ENCODE results near the gene PCBP3. TPM values are rescaled to one million over a fixed set of nuclear protein-coding genes. Genes with fewer than 3 reads are reported as not detected.

The PCBP3 gene
- total and polyA plus RNA-seq, 2 donors from 2014 or later, result 2.3 to 5.4 TPM

- Histone ChIP-seq H3K4me3 (ENCODE audit: low read length in 3 of 3) (no peak overlapping the region), H3K36me3 (ENCODE audit: control insufficient read depth in 2 of 3, insufficient read depth in 3 of 3, low read length in 3 of 3) (no peaks in the 10 kb centered on the region), H3K27me3 (ENCODE audit: control insufficient read depth, insufficient read depth, low read length) (no peaks in the 10 kb centered on the region), H3K9ac (ENCODE audit: low read length in 3 of 3) (no peak overlapping the region), H3K9me3 (ENCODE audit: control insufficient read depth in 2 of 3, insufficient read depth in 1 of 3, low read length in 3 of 3) (no peaks in the 10 kb centered on the region), H3K27ac (ENCODE audit: low read depth in 2 of 2, low read length in 2 of 2) (no peak overlapping the region), H3K4me1 (ENCODE audit: control insufficient read depth in 2 of 3, insufficient read depth in 2 of 3, low read depth in 1 of 3, low read length in 3 of 3) (no peaks in the 10 kb centered on the region)
- intact Hi-C loops (cut with DNase I), result no loop called here
- no peak for FAIRE-seq
- TF ChIP-seq CTCF (IDR thresholded peaks at IDR 0.05; ENCODE audit: borderline replicate concordance, extremely low read depth, insufficient read depth), result no peak
- no peak for DNase-seq
These were observed 258.9 kb downstream of the PCBP3 start for GRCh38 chr21:45902292-45902995.

DNA sequence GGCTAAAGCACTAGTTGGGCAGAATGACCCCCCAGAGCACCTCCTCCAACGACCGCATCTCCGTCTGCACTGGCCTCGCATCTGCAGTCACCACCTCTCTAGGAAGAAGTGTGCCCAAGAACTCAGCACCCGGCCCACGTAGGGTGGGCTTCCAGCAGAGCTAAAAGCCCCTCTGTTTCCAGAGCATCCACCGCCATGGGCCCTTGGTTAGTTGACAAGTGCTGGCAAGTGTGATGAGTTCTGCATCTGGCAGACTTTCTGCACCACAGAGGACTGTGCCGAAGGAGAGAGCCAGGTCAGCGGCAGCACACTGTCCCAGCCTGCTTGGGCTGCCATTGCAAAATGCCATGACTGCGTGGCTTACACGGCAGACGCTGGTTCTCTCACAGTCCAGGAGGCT, 261.7 kb downstream of the PCBP3 start:
- no peaks in the 10 kb centered on the region for H3K4me1 ChIP-seq (ENCODE audit: control insufficient read depth in 2 of 3, insufficient read depth in 2 of 3, low read depth in 1 of 3, low read length in 3 of 3)
- H3K27me3 ChIP-seq (ENCODE audit: control insufficient read depth, insufficient read depth, low read length), result no peaks in the 10 kb centered on the region
- DNase-seq (no peak), FAIRE-seq (no peak)
- H3K4me3 ChIP-seq (ENCODE audit: low read length in 3 of 3), result no peak overlapping the region
- intact Hi-C loops (cut with DNase I), result no loop called here
- H3K36me3 ChIP-seq (ENCODE audit: control insufficient read depth in 2 of 3, insufficient read depth in 3 of 3, low read length in 3 of 3), result no peaks in the 10 kb centered on the region
- no peak for TF ChIP-seq CTCF (IDR thresholded peaks at IDR 0.05; ENCODE audit: borderline replicate concordance, extremely low read depth, insufficient read depth)
- H3K27ac ChIP-seq (ENCODE audit: low read depth in 2 of 2, low read length in 2 of 2), result no peak overlapping the region
- no peak overlapping the region for H3K9ac ChIP-seq (ENCODE audit: low read length in 3 of 3)
- H3K9me3 ChIP-seq (ENCODE audit: control insufficient read depth in 2 of 3, insufficient read depth in 1 of 3, low read length in 3 of 3), result no peaks in the 10 kb centered on the region

- Histone ChIP-seq H3K27me3 (ENCODE audit: control insufficient read depth, insufficient read depth, low read length) (no peaks in the 10 kb centered on the region), H3K9me3 (ENCODE audit: control insufficient read depth in 2 of 3, insufficient read depth in 1 of 3, low read length in 3 of 3) (no peaks in the 10 kb centered on the region), H3K4me1 (ENCODE audit: control insufficient read depth in 2 of 3, insufficient read depth in 2 of 3, low read depth in 1 of 3, low read length in 3 of 3) (no peaks in the 10 kb centered on the region), H3K9ac (ENCODE audit: low read length in 3 of 3) (no peak overlapping the region), H3K36me3 (ENCODE audit: control insufficient read depth in 2 of 3, insufficient read depth in 3 of 3, low read length in 3 of 3) (no peaks in the 10 kb centered on the region), H3K27ac (ENCODE audit: low read depth in 2 of 2, low read length in 2 of 2) (no peak overlapping the region), H3K4me3 (ENCODE audit: low read length in 3 of 3) (no peak overlapping the region)
- intact Hi-C loops (cut with DNase I), result no loop called here
- DNase-seq (peak in 1 of 5 donors; percentile 41), FAIRE-seq (no peak)
- TF ChIP-seq CTCF (IDR thresholded peaks at IDR 0.05; ENCODE audit: borderline replicate concordance, extremely low read depth, insufficient read depth), result no peak
These were observed 262.8 kb downstream of the PCBP3 start for GRCh38 chr21:45906196-45906805.

Measured in kidney (tissue), 14 donors.